Astrocyte of the cerebellum (primary cell): ENCODE results near the gene CLECL1.

Experiments used
- DNase-seq: peaks from one replicate; pipeline ENCODE4 v3.0.0-alpha.2; 2011; ENCODE audit warnings: low read depth
- H3K4me3 ChIP-seq: 2 replicates; pipeline ENCODE4 v1.5.1; 2011; ENCODE audit warnings: mild to moderate bottlenecking, low read depth, low read length, moderate library complexity
- CTCF ChIP-seq: IDR thresholded peaks from 2 replicates; pipeline ENCODE4 v1.5.1; 2012; ENCODE audit warnings: low read length, low read depth, moderate library complexity, mild to moderate bottlenecking; ENCODE audit errors: missing control alignments
- in situ Hi-C: cut with HindIII; loops from 2 replicates; pipeline ENCODE4 v1.10.0; 2017; ENCODE audit warnings: low sequenced_read_pairs

The CLECL1 gene

GRCh38 chr12:9753498-9753897, 20.6 kb upstream of the CLECL1 start:
- in situ Hi-C loops = no loop called here
- DNase-seq = no peak
- TF ChIP-seq CTCF = no peak
- H3K4me3 ChIP-seq = no peak overlapping the region

GRCh38 chr12:9753073-9753472, 20.2 kb upstream of the CLECL1 start:
- DNase-seq = no peak
- H3K4me3 ChIP-seq = no peak overlapping the region
- TF ChIP-seq CTCF = no peak
- in situ Hi-C loops = no loop called here

GRCh38 chr12:9752145-9752933, 19.4 kb upstream of the CLECL1 start:
- no peak overlapping the region for H3K4me3 ChIP-seq
- in situ Hi-C loops = no loop called here

GRCh38 chr12:9751204-9752144, 18.6 kb upstream of the CLECL1 start:
- no peak overlapping the region for H3K4me3 ChIP-seq
- in situ Hi-C loops = no loop called here
- no peak for DNase-seq
- peak; percentile 24 for TF ChIP-seq CTCF

More at GRCh38 chr12:9752145-9752933, 19.4 kb upstream of the CLECL1 start:
- no peak for DNase-seq
- TF ChIP-seq CTCF = no peak

GRCh38 chr12:9750276-9751203, 17.6 kb upstream of the CLECL1 start:
- DNase-seq = peak; percentile 36
- peak; percentile 80 for TF ChIP-seq CTCF
- in situ Hi-C loops = no loop called here
- no peak overlapping the region for H3K4me3 ChIP-seq

- DNase-seq = no peak
- in situ Hi-C loops = no loop called here
Observed at GRCh38 chr12:9749640-9750039, 16.7 kb upstream of the CLECL1 start.

More at GRCh38 chr12:9749640-9750039, 16.7 kb upstream of the CLECL1 start:
- no peak overlapping the region for H3K4me3 ChIP-seq
- no peak for TF ChIP-seq CTCF
